IPS-20b (cell line): ENCODE measurements around the gene ATXN1.

Experiments
- H3K27ac ChIP-seq: one replicate; pipeline ENCODE4 v1.5.1; 2013; ENCODE audit warnings: low read length
- H3K27me3 ChIP-seq: 2 replicates; pipeline ENCODE4 v1.6.1; 2013; ENCODE audit warnings: mild to moderate bottlenecking, low read length, inconsistent platforms; ENCODE audit not compliant: insufficient read depth
- H3K36me3 ChIP-seq: 2 replicates; pipeline ENCODE4 v1.6.1; 2013; ENCODE audit warnings: low read depth, mild to moderate bottlenecking, inconsistent platforms, low read length, moderate library complexity; ENCODE audit not compliant: insufficient read depth
- H3K4me1 ChIP-seq: 2 replicates; pipeline ENCODE4 v1.6.1; 2013; ENCODE audit warnings: mild to moderate bottlenecking, control low read depth, inconsistent platforms, low read length, moderate library complexity; ENCODE audit not compliant: insufficient read depth
- H3K4me3 ChIP-seq: 2 replicates; pipeline ENCODE4 v1.5.1; 2013; ENCODE audit warnings: mild to moderate bottlenecking, low read length, inconsistent platforms
- H3K9ac ChIP-seq: 2 replicates; pipeline ENCODE4 v1.6.1; 2013; ENCODE audit warnings: low read depth, mild to moderate bottlenecking, inconsistent platforms, low read length, moderate library complexity
- H3K9me3 ChIP-seq: 2 replicates; pipeline ENCODE4 v1.6.1; 2013; ENCODE audit warnings: mild to moderate bottlenecking, low read depth, low read length, inconsistent platforms; ENCODE audit not compliant: insufficient read depth

Gene ATXN1

GRCh38 chr6:16320533-16321340 is 440.5 kb downstream of the ATXN1 start:
- H3K36me3 ChIP-seq, result no peaks in the 10 kb centered on the region
- no peak overlapping the region for H3K27ac ChIP-seq
- no peak overlapping the region; the same call in 1 of the 2 replicates for H3K9ac ChIP-seq
- no peak overlapping the region for H3K4me3 ChIP-seq
- peaks cover 17% of the 10 kb centered on the region for H3K4me1 ChIP-seq
- no peaks in the 10 kb centered on the region for H3K9me3 ChIP-seq
- no peaks in the 10 kb centered on the region for H3K27me3 ChIP-seq

- Histone ChIP-seq H3K9me3 (no peaks in the 10 kb centered on the region), H3K27ac (no peak overlapping the region), H3K36me3 (no peaks in the 10 kb centered on the region), H3K27me3 (no peaks in the 10 kb centered on the region), H3K9ac (no peak overlapping the region; the same call in 1 of the 2 replicates), H3K4me3 (no peak overlapping the region), H3K4me1 (peaks cover 17% of the 10 kb centered on the region)
Observed at GRCh38 chr6:16319813-16320532, 441.3 kb downstream of the ATXN1 start.

- Histone ChIP-seq H3K4me3 (no peak overlapping the region), H3K9ac (no peak overlapping the region), H3K27ac (no peak overlapping the region)
Observed at GRCh38 chr6:16318953-16319720, 442.1 kb downstream of the ATXN1 start.

GRCh38 chr6:16318538-16318937 is 442.7 kb downstream of the ATXN1 start:
- Histone ChIP-seq H3K9me3 (no peaks in the 10 kb centered on the region), H3K36me3 (no peaks in the 10 kb centered on the region), H3K9ac (no peak overlapping the region), H3K4me3 (no peak overlapping the region), H3K4me1 (peaks cover 11% of the 10 kb centered on the region; the same call in 1 of the 2 replicates), H3K27me3 (no peaks in the 10 kb centered on the region), H3K27ac (no peak overlapping the region)

More at GRCh38 chr6:16318953-16319720, 442.1 kb downstream of the ATXN1 start:
- peaks cover 11% of the 10 kb centered on the region; the same call in 1 of the 2 replicates for H3K4me1 ChIP-seq
- H3K9me3 ChIP-seq, result no peaks in the 10 kb centered on the region
- no peaks in the 10 kb centered on the region for H3K27me3 ChIP-seq
- H3K36me3 ChIP-seq, result no peaks in the 10 kb centered on the region

GRCh38 chr6:16316741-16317251 is 444.5 kb downstream of the ATXN1 start:
- no peaks in the 10 kb centered on the region for H3K27me3 ChIP-seq
- H3K27ac ChIP-seq, result no peak overlapping the region
- no peak overlapping the region for H3K9ac ChIP-seq
- H3K4me3 ChIP-seq, result no peak overlapping the region
- no peaks in the 10 kb centered on the region for H3K9me3 ChIP-seq
- no peaks in the 10 kb centered on the region for H3K36me3 ChIP-seq
- peaks cover 11% of the 10 kb centered on the region; the same call in 1 of the 2 replicates for H3K4me1 ChIP-seq

GRCh38 chr6:16314296-16314695 is 447.0 kb downstream of the ATXN1 start:
- no peaks in the 10 kb centered on the region for H3K36me3 ChIP-seq
- H3K4me1 ChIP-seq, result no peaks in the 10 kb centered on the region; the same call in 1 of the 2 replicates
- no peak overlapping the region for H3K27ac ChIP-seq
- H3K4me3 ChIP-seq, result no peak overlapping the region
- H3K9ac ChIP-seq, result no peak overlapping the region
- H3K9me3 ChIP-seq, result no peaks in the 10 kb centered on the region
- H3K27me3 ChIP-seq, result no peaks in the 10 kb centered on the region

- H3K27ac ChIP-seq, result no peak overlapping the region
- no peaks in the 10 kb centered on the region; the same call in 1 of the 2 replicates for H3K4me1 ChIP-seq
- H3K27me3 ChIP-seq, result no peaks in the 10 kb centered on the region
- no peaks in the 10 kb centered on the region for H3K9me3 ChIP-seq
- H3K9ac ChIP-seq, result no peak overlapping the region
- no peaks in the 10 kb centered on the region for H3K36me3 ChIP-seq
- H3K4me3 ChIP-seq, result no peak overlapping the region
Observed at GRCh38 chr6:16313732-16314131, 447.5 kb downstream of the ATXN1 start.

GRCh38 chr6:16311763-16312162 is 449.5 kb downstream of the ATXN1 start:
- no peaks in the 10 kb centered on the region for H3K9me3 ChIP-seq
- H3K4me1 ChIP-seq, result no peaks in the 10 kb centered on the region; the same call in 1 of the 2 replicates
- no peak overlapping the region for H3K4me3 ChIP-seq
- H3K9ac ChIP-seq, result no peak overlapping the region
- no peak overlapping the region for H3K27ac ChIP-seq
- H3K27me3 ChIP-seq, result no peaks in the 10 kb centered on the region
- H3K36me3 ChIP-seq, result no peaks in the 10 kb centered on the region

- H3K27me3 ChIP-seq, result no peaks in the 10 kb centered on the region
- no peaks in the 10 kb centered on the region for H3K36me3 ChIP-seq
- H3K4me1 ChIP-seq, result peaks cover 14% of the 10 kb centered on the region; the same call in 1 of the 2 replicates
- no peak overlapping the region for H3K27ac ChIP-seq
- H3K4me3 ChIP-seq, result no peak overlapping the region
- no peak overlapping the region for H3K9ac ChIP-seq
- H3K9me3 ChIP-seq, result no peaks in the 10 kb centered on the region
Observed at GRCh38 chr6:16306334-16306733, 454.9 kb downstream of the ATXN1 start.

- Histone ChIP-seq H3K27ac (no peak overlapping the region), H3K27me3 (no peaks in the 10 kb centered on the region), H3K4me1 (peaks cover 14% of the 10 kb centered on the region; the same call in 1 of the 2 replicates), H3K4me3 (no peak overlapping the region), H3K9ac (no peak overlapping the region), H3K36me3 (no peaks in the 10 kb centered on the region), H3K9me3 (no peaks in the 10 kb centered on the region)
Observed at GRCh38 chr6:16305788-16306187, 455.5 kb downstream of the ATXN1 start.

- Histone ChIP-seq H3K4me3 (no peak overlapping the region), H3K9me3 (no peaks in the 10 kb centered on the region), H3K27me3 (no peaks in the 10 kb centered on the region), H3K4me1 (peaks cover 14% of the 10 kb centered on the region; the same call in 1 of the 2 replicates), H3K36me3 (no peaks in the 10 kb centered on the region), H3K27ac (no peak overlapping the region), H3K9ac (no peak overlapping the region)
Observed at GRCh38 chr6:16305246-16305725, 456.0 kb downstream of the ATXN1 start.
